Stimulated activated CD8-positive, alpha-beta memory T cell treated with anti-CD3 and anti-CD28 coated beads, Interleukin-4, amount 100 ng/mL, for 4 hours (primary cell): Measurements from ENCODE around the gene KCTD14.
"Not testable (repeated sequence)": the region's sequence is repeated elsewhere in the genome, so short reads cannot be mapped to it uniquely, and the experiment has no call there.

ENCODE experiments used
- DNase-seq, 2 donors: peaks; one replicate each; pipeline ENCODE4 v3.0.0-alpha.2; 2020; ENCODE audit warnings: low read depth in 2 of 2, low spot score in 1 of 2

Gene KCTD14

GRCh38 chr11:78025378-78025777 lies 2.3 kb upstream of the KCTD14 start:
- DNase-seq, result no peak

- no peak for DNase-seq
These were observed 350 bp upstream of the KCTD14 start for GRCh38 chr11:78023426-78023825.

GRCh38 chr11:78021611-78022010 lies 1.5 kb downstream of the KCTD14 start:
- no peak for DNase-seq

- no peak for DNase-seq
These were observed 2.8 kb downstream of the KCTD14 start for GRCh38 chr11:78020246-78020645.

GRCh38 chr11:78019808-78020207 lies 3.3 kb downstream of the KCTD14 start:
- no peak for DNase-seq

- no peak for DNase-seq
These were observed 7.2 kb downstream of the KCTD14 start for GRCh38 chr11:78015878-78016277.

- not testable (repeated sequence) for DNase-seq
These were observed 8.0 kb downstream of the KCTD14 start for GRCh38 chr11:78014937-78015520.

- no peak for DNase-seq
These were observed 11.8 kb downstream of the KCTD14 start for GRCh38 chr11:78011301-78011700.

- no peak for DNase-seq
These were observed 12.3 kb downstream of the KCTD14 start for GRCh38 chr11:78010755-78011154.

- no peak for DNase-seq
These were observed 12.8 kb downstream of the KCTD14 start for GRCh38 chr11:78010304-78010703.

- no peak for DNase-seq
These were observed 14.0 kb downstream of the KCTD14 start for GRCh38 chr11:78009062-78009461.

- DNase-seq, result peak in 1 of 2 donors; percentile 7
These were observed 22.9 kb downstream of the KCTD14 start for GRCh38 chr11:78000193-78000592.

- DNase-seq, result no peak
These were observed 23.5 kb downstream of the KCTD14 start for GRCh38 chr11:77999446-78000030.

- peak; percentile 93 to 95 for DNase-seq
These were observed 28.4 kb downstream of the KCTD14 start, which contains the start of gene INTS4 for GRCh38 chr11:77994434-77995362. TSS of gene INTS4 (minus strand) at chr11:77994668. CDS start at chr11:77994643, 25 bp downstream.

GRCh38 chr11:77993902-77994301 lies 29.2 kb downstream of the KCTD14 start:
- no peak for DNase-seq

GRCh38 chr11:77990981-77991380 lies 32.1 kb downstream of the KCTD14 start:
- no peak for DNase-seq

- not testable (repeated sequence) for DNase-seq
These were observed 36.6 kb downstream of the KCTD14 start for GRCh38 chr11:77986456-77986855.

GRCh38 chr11:77981346-77981947 lies 41.6 kb downstream of the KCTD14 start:
- DNase-seq, result no peak

- DNase-seq, result no peak
These were observed 54.7 kb downstream of the KCTD14 start for GRCh38 chr11:77968337-77968736.

- no peak for DNase-seq
These were observed 55.3 kb downstream of the KCTD14 start for GRCh38 chr11:77967753-77968152.

- no peak for DNase-seq
These were observed 56.0 kb downstream of the KCTD14 start for GRCh38 chr11:77967121-77967520.

- no peak for DNase-seq
These were observed 56.7 kb downstream of the KCTD14 start for GRCh38 chr11:77966338-77966737.
